Panc1 (cell line): ENCODE measurements around the gene LRRC56. TPM values are rescaled to one million over a fixed set of nuclear protein-coding genes. Genes with fewer than 3 reads are reported as not detected.

Experiments used
- ATAC-seq: fragments of 200-7000 bp; cut with Tn5 transposase; 2 replicates; pipeline ENCODE4 v1.9.1; 2020; ENCODE audit warnings: mild to moderate bottlenecking, moderate library complexity
- BruUV-seq: library from RNA; stranded (reverse); fragments of 400-500 nt; replicated peaks from 2 replicates; lab custom pipeline; 2021; lab: Mats Ljungman, UMichigan
- CTCF ChIA-PET: fragments of 300-600 bp; sonication (Branson Sonifier 250); formaldehyde crosslinking; loops from one replicate; lab custom pipeline; 2022; ENCODE audit warnings: antibody characterized with exemption; lab: Charles Lee
- POLR2A ChIA-PET: fragments of 300-600 bp; sonication (Branson Sonifier 250); formaldehyde crosslinking; loops from one replicate; lab custom pipeline; 2022; ENCODE audit warnings: antibody characterized with exemption; lab: Charles Lee
- DNase-seq: peaks from one replicate; pipeline ENCODE4 v3.0.0-alpha.2; 2010; ENCODE audit warnings: low read depth, low spot score
- H3K27ac ChIP-seq: 2 replicates; pipeline ENCODE4 v1.5.1; 2011; ENCODE audit warnings: mild to moderate bottlenecking, low read length, inconsistent platforms
- H3K27me3 ChIP-seq: fragments of 200-500 bp; sonication (Bioruptor generic); 2 replicates; pipeline ENCODE4 v1.6.0; 2014; ENCODE audit warnings: low read length, inconsistent platforms; ENCODE audit not compliant: control insufficient read depth, insufficient read depth
- H3K36me3 ChIP-seq: fragments of 200-500 bp; sonication (Bioruptor generic); 2 replicates; pipeline ENCODE4 v1.5.1; 2014; ENCODE audit warnings: inconsistent platforms, mild to moderate bottlenecking, low read length, moderate library complexity; ENCODE audit not compliant: control insufficient read depth, insufficient read depth
- H3K4me1 ChIP-seq: 2 replicates; pipeline ENCODE4 v1.5.1; 2011; ENCODE audit warnings: inconsistent platforms, mild to moderate bottlenecking, low read length, moderate library complexity; ENCODE audit not compliant: control insufficient read depth, insufficient read depth
- H3K4me3 ChIP-seq, 2 experiments: 2 replicates each; pipeline ENCODE4 v1.5.1; 2011 to 2012; ENCODE audit warnings: low read depth in 2 of 2, low read length in 2 of 2, mild to moderate bottlenecking in 2 of 2, inconsistent platforms in 1 of 2, moderate library complexity in 1 of 2
- H3K9me3 ChIP-seq: fragments of 200-500 bp; sonication (Bioruptor generic); 2 replicates; pipeline ENCODE4 v1.5.1; 2014; ENCODE audit warnings: low read depth, mild to moderate bottlenecking, inconsistent platforms, low read length, moderate library complexity; ENCODE audit not compliant: control insufficient read depth, insufficient read depth
- POLR2AphosphoS5 ChIP-seq: IDR thresholded peaks from 2 replicates; pipeline ENCODE4 v1.6.1; 2012; ENCODE audit warnings: mild to moderate bottlenecking, low read depth, low read length, moderate library complexity
- SIN3A ChIP-seq: IDR thresholded peaks from 2 replicates; pipeline ENCODE4 v1.6.1; 2012; ENCODE audit warnings: low read depth, mild to moderate bottlenecking, low read length, moderate library complexity, borderline replicate concordance; ENCODE audit not compliant: insufficient read depth
- TCF7L2 ChIP-seq: IDR thresholded peaks from 2 replicates; pipeline ENCODE4 v1.6.1; 2011; ENCODE audit warnings: mild to moderate bottlenecking, low read depth, low read length, inconsistent platforms
- in situ Hi-C: cut with HindIII; loops from 2 replicates; pipeline ENCODE4 v1.10.0; 2016; ENCODE audit warnings: low sequenced_read_pairs, low pct_unique_long_range_greater_than_20kb
- intact Hi-C: fragments of 100-400 bp; cut with micrococcal nuclease; formaldehyde crosslinking; loops from one replicate; pipeline ENCODE4 v1.10.0; 2022; ENCODE audit not compliant: unreplicated experiment
- total RNA-seq: library from RNA; stranded (reverse); gene quantifications from one replicate; pipeline ENCODE4 v1.2.1, GENCODE V29; 2021; ENCODE audit not compliant: unreplicated experiment
- TF ChIP-seq, protein P1 (sequence below): fragments of 450-650 bp; IDR thresholded peaks from 2 replicates; pipeline ENCODE4 v1.5.1; 2017; ENCODE audit warnings: mild to moderate bottlenecking
- TF ChIP-seq, protein P2 (sequence below), 2 experiments: IDR thresholded peaks; 2 replicates each; pipeline ENCODE4 v1.6.1; 2011 to 2012; ENCODE audit warnings: low read depth in 2 of 2, control low read depth in 1 of 2, low read length in 1 of 2, mild to moderate bottlenecking in 1 of 2, moderate library complexity in 1 of 2; ENCODE audit not compliant: insufficient read depth in 1 of 2

The LRRC56 gene
- total RNA-seq, 1 experiment from 2014 or later: 9.8 TPM

DNA sequence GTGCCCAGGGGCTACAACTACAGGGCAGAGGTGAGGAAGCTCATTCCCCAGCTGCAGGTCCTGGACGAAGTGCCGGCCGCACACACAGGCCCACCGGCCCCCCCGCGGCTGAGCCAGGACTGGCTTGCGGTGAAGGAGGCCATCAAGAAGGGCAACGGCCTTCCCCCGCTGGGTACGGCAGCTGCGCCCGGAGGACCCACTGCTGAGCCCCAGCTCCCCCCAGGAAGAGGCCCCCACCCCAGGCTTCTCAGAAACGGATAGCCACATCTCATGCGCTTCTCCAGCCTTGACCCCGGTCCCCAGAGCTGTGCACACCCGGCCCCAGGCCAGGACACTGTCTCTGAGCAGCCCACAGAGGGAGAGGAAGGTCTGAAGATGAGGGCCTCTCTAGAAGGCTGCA lies 13.8 kb downstream of the LRRC56 start:
- no TSS peak for BruUV-seq
- no peak overlapping the region for H3K27ac ChIP-seq
- TF ChIP-seq, protein P1, sequence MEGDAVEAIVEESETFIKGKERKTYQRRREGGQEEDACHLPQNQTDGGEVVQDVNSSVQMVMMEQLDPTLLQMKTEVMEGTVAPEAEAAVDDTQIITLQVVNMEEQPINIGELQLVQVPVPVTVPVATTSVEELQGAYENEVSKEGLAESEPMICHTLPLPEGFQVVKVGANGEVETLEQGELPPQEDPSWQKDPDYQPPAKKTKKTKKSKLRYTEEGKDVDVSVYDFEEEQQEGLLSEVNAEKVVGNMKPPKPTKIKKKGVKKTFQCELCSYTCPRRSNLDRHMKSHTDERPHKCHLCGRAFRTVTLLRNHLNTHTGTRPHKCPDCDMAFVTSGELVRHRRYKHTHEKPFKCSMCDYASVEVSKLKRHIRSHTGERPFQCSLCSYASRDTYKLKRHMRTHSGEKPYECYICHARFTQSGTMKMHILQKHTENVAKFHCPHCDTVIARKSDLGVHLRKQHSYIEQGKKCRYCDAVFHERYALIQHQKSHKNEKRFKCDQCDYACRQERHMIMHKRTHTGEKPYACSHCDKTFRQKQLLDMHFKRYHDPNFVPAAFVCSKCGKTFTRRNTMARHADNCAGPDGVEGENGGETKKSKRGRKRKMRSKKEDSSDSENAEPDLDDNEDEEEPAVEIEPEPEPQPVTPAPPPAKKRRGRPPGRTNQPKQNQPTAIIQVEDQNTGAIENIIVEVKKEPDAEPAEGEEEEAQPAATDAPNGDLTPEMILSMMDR: no peak
- TF ChIP-seq POLR2AphosphoS5: no peak
- no peak for TF ChIP-seq SIN3A
- TF ChIP-seq, protein P2, sequence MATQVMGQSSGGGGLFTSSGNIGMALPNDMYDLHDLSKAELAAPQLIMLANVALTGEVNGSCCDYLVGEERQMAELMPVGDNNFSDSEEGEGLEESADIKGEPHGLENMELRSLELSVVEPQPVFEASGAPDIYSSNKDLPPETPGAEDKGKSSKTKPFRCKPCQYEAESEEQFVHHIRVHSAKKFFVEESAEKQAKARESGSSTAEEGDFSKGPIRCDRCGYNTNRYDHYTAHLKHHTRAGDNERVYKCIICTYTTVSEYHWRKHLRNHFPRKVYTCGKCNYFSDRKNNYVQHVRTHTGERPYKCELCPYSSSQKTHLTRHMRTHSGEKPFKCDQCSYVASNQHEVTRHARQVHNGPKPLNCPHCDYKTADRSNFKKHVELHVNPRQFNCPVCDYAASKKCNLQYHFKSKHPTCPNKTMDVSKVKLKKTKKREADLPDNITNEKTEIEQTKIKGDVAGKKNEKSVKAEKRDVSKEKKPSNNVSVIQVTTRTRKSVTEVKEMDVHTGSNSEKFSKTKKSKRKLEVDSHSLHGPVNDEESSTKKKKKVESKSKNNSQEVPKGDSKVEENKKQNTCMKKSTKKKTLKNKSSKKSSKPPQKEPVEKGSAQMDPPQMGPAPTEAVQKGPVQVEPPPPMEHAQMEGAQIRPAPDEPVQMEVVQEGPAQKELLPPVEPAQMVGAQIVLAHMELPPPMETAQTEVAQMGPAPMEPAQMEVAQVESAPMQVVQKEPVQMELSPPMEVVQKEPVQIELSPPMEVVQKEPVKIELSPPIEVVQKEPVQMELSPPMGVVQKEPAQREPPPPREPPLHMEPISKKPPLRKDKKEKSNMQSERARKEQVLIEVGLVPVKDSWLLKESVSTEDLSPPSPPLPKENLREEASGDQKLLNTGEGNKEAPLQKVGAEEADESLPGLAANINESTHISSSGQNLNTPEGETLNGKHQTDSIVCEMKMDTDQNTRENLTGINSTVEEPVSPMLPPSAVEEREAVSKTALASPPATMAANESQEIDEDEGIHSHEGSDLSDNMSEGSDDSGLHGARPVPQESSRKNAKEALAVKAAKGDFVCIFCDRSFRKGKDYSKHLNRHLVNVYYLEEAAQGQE (IDR thresholded peaks at IDR 0.05; ENCODE audit: insufficient read depth in 1 of 2, low read depth in 2 of 2, low read length in 1 of 2): no peak
- TF ChIP-seq TCF7L2: no peak
- peaks cover 17% of the 10 kb centered on the region for H3K4me1 ChIP-seq
- intact Hi-C loops: loop anchor here (10.0 kb wide), 1 partner anchor 174 kb away; no protein-coding TSS in a partner anchor
- in situ Hi-C loops: no loop called here
- H3K9me3 ChIP-seq: no peaks in the 10 kb centered on the region
- no peak overlapping the region for H3K4me3 ChIP-seq
- DNase-seq (no peak), ATAC-seq (no peak)
- ChIA-PET POLR2A (no interaction called here), CTCF (interaction anchor here (0.5 kb wide), 1 partner anchor 11 kb away, joined by 3 read pairs; no protein-coding TSS in a partner anchor)
- no peaks in the 10 kb centered on the region for H3K36me3 ChIP-seq
- H3K27me3 ChIP-seq: no peaks in the 10 kb centered on the region

DNA sequence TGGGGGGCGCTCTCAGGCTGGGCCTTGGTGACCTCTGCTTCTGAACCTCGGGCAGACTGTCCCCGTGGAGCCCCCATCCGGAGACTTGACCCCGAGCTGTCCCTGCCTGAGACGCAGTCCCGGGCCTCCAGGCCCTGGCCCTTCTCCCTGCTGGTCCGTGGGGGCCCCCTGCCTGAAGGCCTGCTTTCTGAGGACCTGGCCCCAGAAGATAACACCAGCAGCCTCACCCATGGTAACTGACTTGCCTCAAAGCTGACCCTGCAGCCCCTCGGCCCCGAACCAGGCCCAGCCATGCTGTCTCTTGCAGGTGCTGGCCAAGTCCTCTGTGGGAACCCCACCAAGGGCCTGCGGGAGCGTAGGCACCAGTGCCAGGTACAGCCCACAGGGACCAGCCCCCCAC lies 14.3 kb downstream of the LRRC56 start:
- peaks cover 17% of the 10 kb centered on the region for H3K4me1 ChIP-seq
- H3K27me3 ChIP-seq: no peaks in the 10 kb centered on the region
- CTCF ChIA-PET: interaction anchor here (0.5 kb wide), 1 partner anchor 11 kb away, joined by 3 read pairs; no protein-coding TSS in a partner anchor
- intact Hi-C loops: loop anchor here (10.0 kb wide), 1 partner anchor 173 kb away; no protein-coding TSS in a partner anchor
- no peaks in the 10 kb centered on the region for H3K36me3 ChIP-seq
- POLR2A ChIA-PET: no interaction called here
- no peak for ATAC-seq
- TF ChIP-seq POLR2AphosphoS5: no peak
- TF ChIP-seq, protein P2 (IDR thresholded peaks at IDR 0.05; ENCODE audit: insufficient read depth in 1 of 2, low read depth in 2 of 2, low read length in 1 of 2): no peak
- TF ChIP-seq SIN3A: no peak
- TF ChIP-seq, protein P1: no peak
- no peak for TF ChIP-seq TCF7L2
- no peak overlapping the region for H3K4me3 ChIP-seq
- BruUV-seq: no TSS peak
- in situ Hi-C loops: no loop called here
- H3K27ac ChIP-seq: no peak overlapping the region
- no peak for DNase-seq
- H3K9me3 ChIP-seq: no peaks in the 10 kb centered on the region
